ENCODE data around the gene MLLT10. TPM values are rescaled to one million over a fixed set of nuclear protein-coding genes. Genes with fewer than 3 reads are reported as not detected.
"Not testable (repeated sequence)": the region's sequence is repeated elsewhere in the genome, so short reads cannot be mapped to it uniquely, and the experiment has no call there.

MLLT10 gene
- total and polyA plus RNA-seq, 10 of the 15 experiments (the other 5 are each of a cell fraction or from before 2014, with no cell fraction given), result 8.7 to 61.1 (median 28.5) TPM

DNA sequence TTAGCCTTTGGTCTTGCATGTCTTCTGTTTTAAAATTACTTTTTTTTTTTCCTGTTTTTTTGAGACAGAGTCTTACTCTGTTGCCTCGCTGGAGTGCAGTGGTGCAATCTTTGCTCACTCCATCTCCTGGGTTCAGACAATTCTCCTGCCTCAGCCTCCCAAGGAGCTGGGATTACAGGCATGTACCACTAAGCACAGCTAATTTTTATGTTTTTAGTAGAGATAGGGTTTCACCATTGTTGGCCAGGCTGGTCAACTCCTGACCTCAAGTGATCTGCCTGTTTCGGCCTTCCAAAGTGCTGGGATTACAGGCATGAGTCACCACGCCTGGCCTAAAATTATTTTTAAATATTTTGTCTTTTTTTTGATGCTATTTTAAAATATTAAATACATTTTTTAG is 38.5 kb downstream of the MLLT10 start (continued):
- TF ChIP-seq, protein P1, sequence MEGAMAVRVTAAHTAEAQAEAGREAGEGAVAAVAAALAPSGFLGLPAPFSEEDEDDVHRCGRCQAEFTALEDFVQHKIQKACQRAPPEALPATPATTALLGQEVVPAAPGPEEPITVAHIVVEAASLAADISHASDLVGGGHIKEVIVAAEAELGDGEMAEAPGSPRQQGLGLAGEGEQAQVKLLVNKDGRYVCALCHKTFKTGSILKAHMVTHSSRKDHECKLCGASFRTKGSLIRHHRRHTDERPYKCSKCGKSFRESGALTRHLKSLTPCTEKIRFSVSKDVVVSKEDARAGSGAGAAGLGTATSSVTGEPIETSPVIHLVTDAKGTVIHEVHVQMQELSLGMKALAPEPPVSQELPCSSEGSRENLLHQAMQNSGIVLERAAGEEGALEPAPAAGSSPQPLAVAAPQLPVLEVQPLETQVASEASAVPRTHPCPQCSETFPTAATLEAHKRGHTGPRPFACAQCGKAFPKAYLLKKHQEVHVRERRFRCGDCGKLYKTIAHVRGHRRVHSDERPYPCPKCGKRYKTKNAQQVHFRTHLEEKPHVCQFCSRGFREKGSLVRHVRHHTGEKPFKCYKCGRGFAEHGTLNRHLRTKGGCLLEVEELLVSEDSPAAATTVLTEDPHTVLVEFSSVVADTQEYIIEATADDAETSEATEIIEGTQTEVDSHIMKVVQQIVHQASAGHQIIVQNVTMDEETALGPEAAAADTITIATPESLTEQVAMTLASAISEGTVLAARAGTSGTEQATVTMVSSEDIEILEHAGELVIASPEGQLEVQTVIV (IDR thresholded peaks at IDR 0.05; ENCODE audit: borderline replicate concordance, partially characterized antibody), result no peak

DNA sequence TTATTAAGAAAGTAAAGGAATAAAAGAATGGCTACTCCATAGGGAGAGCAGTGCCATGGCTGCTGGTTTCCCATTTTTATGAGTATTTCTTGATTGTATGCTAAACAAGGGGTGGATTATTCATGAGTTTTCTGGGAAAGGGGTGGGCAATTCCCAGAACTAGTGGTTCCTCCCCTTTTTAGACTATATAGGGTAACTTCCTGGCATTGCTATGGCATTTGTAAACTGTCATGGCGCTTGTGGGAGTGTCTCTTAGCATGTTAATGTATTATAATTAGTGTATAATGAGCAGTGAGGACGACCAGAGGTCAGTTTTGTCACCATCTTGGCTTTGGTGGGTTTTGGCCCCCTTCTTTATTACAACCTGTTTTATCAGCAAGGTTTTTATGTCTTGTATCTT is 40.5 kb downstream of the MLLT10 start:
- Histone ChIP-seq H3K4me1 (ENCODE audit: control insufficient read depth, insufficient read depth, low read length) (peaks cover 24% of the 10 kb centered on the region), H3K79me2 (ENCODE audit: control insufficient read depth, insufficient read depth, low read length) (peaks cover 50% of the 10 kb centered on the region)
- POLR2A ChIA-PET; BruUV-seq (replicated peaks); intact Hi-C loops (cut with micrococcal nuclease; ENCODE audit: unreplicated experiment); H3K27ac ChIP-seq (ENCODE audit: control insufficient read depth, insufficient read depth); SMC1A ChIA-PET (ENCODE audit: uncharacterized antibody, unreplicated experiment); H3K4me2 ChIP-seq (ENCODE audit: control insufficient read depth, insufficient read depth); H4K20me1 ChIP-seq (ENCODE audit: control insufficient read depth, insufficient read depth); H3K27me3 ChIP-seq (replicated peaks in 1 of 2; ENCODE audit: control insufficient read depth in 2 of 2, insufficient read depth in 2 of 2, low read length in 1 of 2); FAIRE-seq; H3K9me3 ChIP-seq (replicated peaks; ENCODE audit: control insufficient read depth, insufficient read depth, low read length); ATAC-seq; DNase-seq (ENCODE audit: low read depth, low spot score); RAD21 ChIA-PET (ENCODE audit: unreplicated experiment); in situ Hi-C loops (cut with MboI); H3K4me3 ChIP-seq; H2AFZ ChIP-seq (ENCODE audit: control insufficient read depth, low read depth, low read length); H3K9ac ChIP-seq (ENCODE audit: control insufficient read depth, insufficient read depth, low read length); H3K36me3 ChIP-seq (ENCODE audit: control insufficient read depth in 2 of 2, insufficient read depth in 2 of 2, low read length in 1 of 2); CTCF ChIA-PET: not testable (repeated sequence)
- 92% methylated on average over 2 of the region's 2 CpGs for WGBS (ENCODE audit: insufficient coverage, insufficient replicate concordance, low lambda C conversion rate, missing lambda C conversion rate)

DNA sequence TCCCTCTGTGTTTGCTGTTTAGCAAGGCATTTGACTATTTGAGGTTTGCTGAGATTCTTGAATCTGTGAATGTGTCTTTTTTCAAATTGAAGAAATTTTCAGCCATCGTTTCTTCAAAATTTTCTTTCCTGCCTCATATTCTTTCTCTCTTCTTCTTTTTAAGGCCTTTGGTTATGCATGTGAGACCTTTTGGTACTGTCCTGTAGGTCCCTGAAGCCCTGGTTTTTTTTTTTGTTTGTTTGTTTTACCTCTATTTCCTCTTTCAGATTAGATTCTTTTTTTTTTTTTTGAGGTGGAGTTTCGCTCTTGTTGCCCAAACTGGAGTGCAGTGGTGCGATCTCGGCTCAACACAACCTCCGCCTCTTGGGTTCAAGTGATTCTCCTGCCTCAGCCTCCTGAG is 45.3 kb downstream of the MLLT10 start:
- H2AFZ ChIP-seq (ENCODE audit: control insufficient read depth, low read depth, low read length), result no peak overlapping the region
- POLR2A ChIA-PET, result no interaction called here
- H3K4me1 ChIP-seq (ENCODE audit: control insufficient read depth, insufficient read depth, low read length), result peaks cover 14% of the 10 kb centered on the region
- DNase-seq (ENCODE audit: low read depth, low spot score), result peak; percentile 21
- no peaks in the 10 kb centered on the region for H3K27me3 ChIP-seq (replicated peaks in 1 of 2; ENCODE audit: control insufficient read depth in 2 of 2, insufficient read depth in 2 of 2, low read length in 1 of 2)
- no peak overlapping the region for H3K9ac ChIP-seq (ENCODE audit: control insufficient read depth, insufficient read depth, low read length)
- FAIRE-seq, result no peak
- H4K20me1 ChIP-seq (ENCODE audit: control insufficient read depth, insufficient read depth), result no peaks in the 10 kb centered on the region
- SMC1A ChIA-PET (ENCODE audit: uncharacterized antibody, unreplicated experiment), result no interaction called here
- H3K4me3 ChIP-seq, result no peak overlapping the region
- no TSS peak for BruUV-seq (replicated peaks)
- peaks cover 0 to 7% of the 10 kb centered on the region in 2 experiments; a peak in 3 of 4 replicates for H3K36me3 ChIP-seq (ENCODE audit: control insufficient read depth in 2 of 2, insufficient read depth in 2 of 2, low read length in 1 of 2)
- intact Hi-C loops (cut with micrococcal nuclease; ENCODE audit: unreplicated experiment), result no loop called here
- WGBS (ENCODE audit: insufficient coverage, insufficient replicate concordance, low lambda C conversion rate, missing lambda C conversion rate), result 22% methylated on average over 4 of the region's 5 CpGs
- peak overlapping the region; percentile 35; the same call in 1 of the 2 replicates for H3K27ac ChIP-seq (ENCODE audit: control insufficient read depth, insufficient read depth)
- RAD21 ChIA-PET (ENCODE audit: unreplicated experiment), result no interaction called here
- peaks cover 4% of the 10 kb centered on the region; the same call in 2 of the 3 replicates for H3K9me3 ChIP-seq (replicated peaks; ENCODE audit: control insufficient read depth, insufficient read depth, low read length)
- H3K79me2 ChIP-seq (ENCODE audit: control insufficient read depth, insufficient read depth, low read length), result peaks cover 38% of the 10 kb centered on the region
- CTCF ChIA-PET, result no interaction called here
- in situ Hi-C loops (cut with MboI), result no loop called here
- no peak overlapping the region for H3K4me2 ChIP-seq (ENCODE audit: control insufficient read depth, insufficient read depth)
- no peak; the same call in 2 of the 3 replicates for ATAC-seq
- no peak for TF ChIP-seq NFIC (IDR thresholded peaks at IDR 0.05; ENCODE audit: low read depth, low read length)
- TF ChIP-seq, protein P2, sequence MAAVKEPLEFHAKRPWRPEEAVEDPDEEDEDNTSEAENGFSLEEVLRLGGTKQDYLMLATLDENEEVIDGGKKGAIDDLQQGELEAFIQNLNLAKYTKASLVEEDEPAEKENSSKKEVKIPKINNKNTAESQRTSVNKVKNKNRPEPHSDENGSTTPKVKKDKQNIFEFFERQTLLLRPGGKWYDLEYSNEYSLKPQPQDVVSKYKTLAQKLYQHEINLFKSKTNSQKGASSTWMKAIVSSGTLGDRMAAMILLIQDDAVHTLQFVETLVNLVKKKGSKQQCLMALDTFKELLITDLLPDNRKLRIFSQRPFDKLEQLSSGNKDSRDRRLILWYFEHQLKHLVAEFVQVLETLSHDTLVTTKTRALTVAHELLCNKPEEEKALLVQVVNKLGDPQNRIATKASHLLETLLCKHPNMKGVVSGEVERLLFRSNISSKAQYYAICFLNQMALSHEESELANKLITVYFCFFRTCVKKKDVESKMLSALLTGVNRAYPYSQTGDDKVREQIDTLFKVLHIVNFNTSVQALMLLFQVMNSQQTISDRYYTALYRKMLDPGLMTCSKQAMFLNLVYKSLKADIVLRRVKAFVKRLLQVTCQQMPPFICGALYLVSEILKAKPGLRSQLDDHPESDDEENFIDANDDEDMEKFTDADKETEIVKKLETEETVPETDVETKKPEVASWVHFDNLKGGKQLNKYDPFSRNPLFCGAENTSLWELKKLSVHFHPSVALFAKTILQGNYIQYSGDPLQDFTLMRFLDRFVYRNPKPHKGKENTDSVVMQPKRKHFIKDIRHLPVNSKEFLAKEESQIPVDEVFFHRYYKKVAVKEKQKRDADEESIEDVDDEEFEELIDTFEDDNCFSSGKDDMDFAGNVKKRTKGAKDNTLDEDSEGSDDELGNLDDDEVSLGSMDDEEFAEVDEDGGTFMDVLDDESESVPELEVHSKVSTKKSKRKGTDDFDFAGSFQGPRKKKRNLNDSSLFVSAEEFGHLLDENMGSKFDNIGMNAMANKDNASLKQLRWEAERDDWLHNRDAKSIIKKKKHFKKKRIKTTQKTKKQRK (IDR thresholded peaks at IDR 0.05; ENCODE audit: low read depth, low read length), result no peak
- 0 out of 3 replicates have a peak, but pooled peaks have one; percentile 21 for TF ChIP-seq POU2F2 (IDR thresholded peaks at IDR 0.05; ENCODE audit: borderline replicate concordance, low read depth, low read length)
- TF ChIP-seq NFYB (IDR thresholded peaks at IDR 0.05; ENCODE audit: insufficient read depth, low read depth, low read length), result no peak
- TF ChIP-seq CBX5 (IDR thresholded peaks at IDR 0.05; ENCODE audit: low read depth), result peak; percentile 61; the same call in 1 of the 2 replicates
- TF ChIP-seq NBN (IDR thresholded peaks at IDR 0.05), result 0 out of 2 replicates have a peak, but pooled peaks have one; percentile 37
- no peak for TF ChIP-seq CEBPB (IDR thresholded peaks at IDR 0.05; ENCODE audit: borderline replicate concordance in 1 of 2, low read depth in 2 of 2, low read length in 2 of 2)
- no peak for TF ChIP-seq YY1 (IDR thresholded peaks at IDR 0.05; ENCODE audit: low read depth, low read length)
- 0 out of 2 replicates have a peak, but pooled peaks have one; percentile 5 for TF ChIP-seq RUNX3 (IDR thresholded peaks at IDR 0.05; ENCODE audit: low read length)

Data from GM12878 (cell line).